SU-DHL-6 (cell line): ENCODE data around the gene STK32C.

Source experiments
- EZH2phosphoT487 ChIP-seq: fragments of 200-600 bp; sonication (generic), shearing (Covaris generic); conservative IDR thresholded peaks from 2 replicates; pipeline ENCODE4 v1.6.1; 2018; ENCODE audit warnings: mild to moderate bottlenecking, antibody characterized with exemption, low read length, moderate library complexity, mixed read lengths
- TF ChIP-seq, protein P1 (sequence below): fragments of 200-600 bp; sonication (generic); IDR thresholded peaks from one replicate; pipeline ENCODE4 v1.5.1; 2017; ENCODE audit warnings: antibody characterized with exemption, mild to moderate bottlenecking, low read length, moderate library complexity; ENCODE audit not compliant: insufficient read depth, poor library complexity, severe bottlenecking

DNA sequence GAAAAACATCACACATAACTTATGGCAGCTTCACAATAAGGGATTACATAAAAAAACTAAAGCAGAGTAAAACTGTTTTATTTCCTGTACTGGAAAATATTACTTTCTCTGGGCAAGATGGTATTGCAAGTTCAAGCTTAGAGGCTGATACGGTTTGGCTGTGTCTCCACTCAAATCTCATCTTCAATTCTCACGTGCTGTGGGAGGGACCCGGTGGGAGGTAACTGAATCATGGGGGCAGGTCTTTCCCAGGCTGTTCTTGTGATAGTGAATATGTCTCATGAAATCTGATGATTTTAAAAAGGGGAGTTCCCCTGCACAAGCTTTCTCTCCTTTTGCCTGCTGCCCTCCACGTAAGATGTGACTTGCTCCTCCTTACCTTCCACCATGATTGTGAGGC lies 19.2 kb upstream of the STK32C start:
- TF ChIP-seq, protein P1, sequence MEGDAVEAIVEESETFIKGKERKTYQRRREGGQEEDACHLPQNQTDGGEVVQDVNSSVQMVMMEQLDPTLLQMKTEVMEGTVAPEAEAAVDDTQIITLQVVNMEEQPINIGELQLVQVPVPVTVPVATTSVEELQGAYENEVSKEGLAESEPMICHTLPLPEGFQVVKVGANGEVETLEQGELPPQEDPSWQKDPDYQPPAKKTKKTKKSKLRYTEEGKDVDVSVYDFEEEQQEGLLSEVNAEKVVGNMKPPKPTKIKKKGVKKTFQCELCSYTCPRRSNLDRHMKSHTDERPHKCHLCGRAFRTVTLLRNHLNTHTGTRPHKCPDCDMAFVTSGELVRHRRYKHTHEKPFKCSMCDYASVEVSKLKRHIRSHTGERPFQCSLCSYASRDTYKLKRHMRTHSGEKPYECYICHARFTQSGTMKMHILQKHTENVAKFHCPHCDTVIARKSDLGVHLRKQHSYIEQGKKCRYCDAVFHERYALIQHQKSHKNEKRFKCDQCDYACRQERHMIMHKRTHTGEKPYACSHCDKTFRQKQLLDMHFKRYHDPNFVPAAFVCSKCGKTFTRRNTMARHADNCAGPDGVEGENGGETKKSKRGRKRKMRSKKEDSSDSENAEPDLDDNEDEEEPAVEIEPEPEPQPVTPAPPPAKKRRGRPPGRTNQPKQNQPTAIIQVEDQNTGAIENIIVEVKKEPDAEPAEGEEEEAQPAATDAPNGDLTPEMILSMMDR = no peak
- TF ChIP-seq EZH2phosphoT487 = no peak
